ENCODE measurements around the gene AAMP.

AAMP gene

DNA sequence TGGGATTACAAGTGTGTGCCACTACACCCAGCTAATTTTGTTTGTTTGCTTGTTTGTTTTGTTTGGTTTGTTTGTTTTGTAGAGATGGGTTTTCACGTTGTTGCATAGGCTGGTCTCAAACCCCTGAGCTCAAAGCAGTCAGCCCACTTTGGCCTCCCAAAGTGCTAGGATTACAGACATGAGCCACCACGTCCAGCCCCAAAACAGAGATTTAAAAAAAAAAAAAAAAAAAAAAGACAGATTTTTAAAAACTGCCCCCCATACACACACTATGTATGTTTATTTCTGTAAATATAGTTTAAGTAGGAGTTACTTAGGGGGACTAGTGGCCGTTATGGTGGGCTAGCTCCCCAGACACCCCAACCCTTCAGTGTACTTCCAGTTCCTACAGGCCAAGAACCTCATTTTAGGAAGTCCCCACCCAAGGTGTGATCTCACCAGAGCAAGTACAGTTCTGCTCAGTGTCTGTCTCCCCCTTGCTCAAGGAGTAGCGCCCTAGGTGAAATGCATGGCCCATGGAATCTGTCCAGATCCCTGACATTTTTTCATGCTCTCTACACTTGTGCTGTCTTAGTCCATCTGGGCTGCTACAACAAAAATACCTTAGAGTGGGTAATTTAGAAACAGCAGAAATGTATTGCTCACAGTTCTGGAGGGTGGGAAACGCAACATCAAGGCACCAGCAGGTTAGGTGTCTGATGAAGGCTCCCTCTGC lies 23.9 kb upstream of the AAMP start:
- DNase-seq: no peak

DNA sequence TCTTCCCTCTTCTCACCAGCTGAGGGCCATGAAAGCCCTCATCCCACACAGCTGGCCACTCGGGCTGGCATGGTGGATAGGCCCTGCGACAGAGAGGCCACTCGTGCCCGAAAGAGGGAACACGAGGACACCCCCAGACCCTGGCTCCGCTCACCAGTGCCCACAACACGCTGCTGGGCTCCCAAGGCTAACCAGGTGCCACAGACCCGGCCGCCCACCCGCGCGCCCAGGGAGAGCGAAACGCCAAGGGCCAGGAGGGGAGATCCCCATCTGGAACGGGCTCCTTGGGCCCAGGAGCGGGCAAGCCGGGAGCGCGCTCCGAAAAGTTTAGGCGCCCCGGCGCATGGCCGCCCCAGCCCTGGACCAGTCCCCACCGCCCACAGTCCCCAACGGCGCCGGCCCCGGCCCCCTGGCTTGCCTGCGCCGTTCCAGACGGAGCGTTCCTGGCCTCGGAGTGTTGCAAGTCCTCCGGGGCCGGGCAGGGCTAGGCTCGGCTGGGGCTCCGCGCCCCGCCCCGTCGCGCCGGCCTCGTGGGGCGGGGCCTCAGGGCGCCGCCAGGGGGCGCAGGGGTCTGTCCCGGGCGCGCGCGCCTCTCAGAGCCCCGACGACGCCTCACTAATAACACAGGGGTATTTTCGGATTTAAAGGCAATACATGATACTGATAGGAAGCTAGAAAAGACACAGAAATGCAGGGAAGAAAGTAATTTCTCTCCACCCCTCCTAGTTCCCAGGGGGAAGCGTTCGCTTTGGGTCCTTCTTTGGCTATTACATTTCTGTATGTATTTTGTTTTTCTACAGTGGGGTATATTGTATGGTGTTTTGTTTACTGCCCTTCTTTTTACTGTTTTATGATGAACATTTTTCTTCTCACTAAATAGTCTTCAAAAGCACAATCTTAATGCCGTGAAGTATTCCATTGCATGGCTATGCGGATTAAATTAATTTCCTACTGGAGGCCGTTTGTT lies 22.4 kb upstream of the AAMP start, which contains the start of gene TMBIM1:
TSS of gene TMBIM1 (minus strand) at position 456 of the 967 bp plus-strand sequence. CDS start 10,362 bp downstream, outside the sequence.
- DNase-seq: no peak

GRCh38 chr2:218291318-218292047 lies 21.5 kb upstream of the AAMP start:
- no peak for DNase-seq

- DNase-seq: no peak
Observed at GRCh38 chr2:218290316-218291261, 20.7 kb upstream of the AAMP start.

- DNase-seq: no peak
Observed at GRCh38 chr2:218289639-218290315, 19.8 kb upstream of the AAMP start.

- DNase-seq: no peak
Observed at GRCh38 chr2:218286570-218287459, 16.9 kb upstream of the AAMP start.

DNA sequence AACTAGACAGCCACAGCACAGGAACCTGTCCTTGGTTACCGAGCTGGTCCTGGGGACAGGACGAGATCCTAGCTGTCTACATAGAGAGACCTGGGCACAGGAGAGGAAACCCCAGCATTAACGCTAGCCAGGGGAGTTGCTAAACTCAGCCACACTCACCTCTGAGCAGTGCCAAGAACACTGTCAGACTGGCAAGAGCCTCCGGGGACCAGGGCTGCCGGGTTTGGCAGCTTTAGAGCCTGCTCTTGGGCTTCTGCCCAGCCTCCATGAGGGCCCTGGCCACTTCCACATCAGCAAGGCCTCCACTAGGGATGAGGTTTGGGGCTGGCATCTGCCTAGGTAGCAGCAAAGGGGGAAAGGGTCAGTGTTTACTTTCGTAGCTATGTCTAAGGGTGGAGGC lies 15.7 kb upstream of the AAMP start:
- no peak for DNase-seq

DNA sequence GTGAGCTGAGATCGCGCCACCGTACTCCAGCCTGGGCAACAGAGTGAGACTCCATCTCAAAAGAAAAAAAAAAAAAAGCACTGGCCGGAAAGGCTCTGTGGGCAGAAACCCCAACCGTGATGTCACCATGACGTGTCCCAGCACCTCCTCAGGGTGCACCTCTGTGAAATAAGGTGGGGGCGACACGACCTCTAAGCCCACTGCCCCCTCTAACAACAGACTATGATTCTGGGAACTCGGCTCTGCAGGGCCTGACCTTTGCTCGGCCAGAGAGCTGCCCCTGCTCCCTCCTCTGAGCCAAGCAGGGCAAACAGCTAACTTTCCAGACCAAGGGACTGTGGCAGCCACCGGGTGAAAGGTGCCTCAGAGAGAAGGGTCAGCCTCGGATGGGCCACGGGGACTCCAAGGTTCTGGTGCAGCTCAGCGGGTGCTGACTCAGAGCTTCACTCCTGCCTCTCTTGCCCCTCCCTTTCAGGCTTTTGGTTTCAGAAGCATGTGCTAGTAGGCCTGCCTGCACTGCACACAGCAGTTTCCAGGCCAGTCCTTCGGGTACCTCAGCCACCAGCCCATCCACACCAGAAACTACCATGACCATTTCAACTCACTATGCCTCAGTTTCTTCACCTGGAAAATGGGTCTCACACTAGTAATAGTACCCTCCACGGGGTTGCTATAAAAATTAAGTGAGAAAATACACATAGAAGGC lies 14.3 kb upstream of the AAMP start:
- DNase-seq: no peak

GRCh38 chr2:218282173-218282991 lies 12.4 kb upstream of the AAMP start:
- DNase-seq: no peak

DNA sequence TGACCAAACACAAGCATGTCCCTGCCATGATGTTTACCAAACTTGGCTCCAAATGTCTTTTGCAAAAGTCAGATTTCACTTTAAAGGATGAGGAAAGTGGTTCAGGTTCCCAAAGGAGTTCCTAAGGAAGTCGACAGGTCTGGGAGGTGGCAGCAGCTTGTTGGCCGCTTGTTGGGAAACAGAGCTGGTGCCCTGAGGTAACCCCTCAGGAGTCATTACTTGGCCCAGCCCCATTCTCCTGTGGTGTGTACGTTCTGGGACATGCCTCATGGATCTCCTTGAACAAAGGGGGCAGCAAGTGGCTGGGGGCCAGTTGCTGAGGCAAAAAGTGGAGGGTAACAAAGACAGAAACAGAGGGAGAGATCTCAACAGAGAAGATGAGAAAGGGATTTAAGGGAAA lies 11.5 kb upstream of the AAMP start:
- no peak for DNase-seq

GRCh38 chr2:218280260-218280870 lies 10.4 kb upstream of the AAMP start:
- no peak for DNase-seq

DNA sequence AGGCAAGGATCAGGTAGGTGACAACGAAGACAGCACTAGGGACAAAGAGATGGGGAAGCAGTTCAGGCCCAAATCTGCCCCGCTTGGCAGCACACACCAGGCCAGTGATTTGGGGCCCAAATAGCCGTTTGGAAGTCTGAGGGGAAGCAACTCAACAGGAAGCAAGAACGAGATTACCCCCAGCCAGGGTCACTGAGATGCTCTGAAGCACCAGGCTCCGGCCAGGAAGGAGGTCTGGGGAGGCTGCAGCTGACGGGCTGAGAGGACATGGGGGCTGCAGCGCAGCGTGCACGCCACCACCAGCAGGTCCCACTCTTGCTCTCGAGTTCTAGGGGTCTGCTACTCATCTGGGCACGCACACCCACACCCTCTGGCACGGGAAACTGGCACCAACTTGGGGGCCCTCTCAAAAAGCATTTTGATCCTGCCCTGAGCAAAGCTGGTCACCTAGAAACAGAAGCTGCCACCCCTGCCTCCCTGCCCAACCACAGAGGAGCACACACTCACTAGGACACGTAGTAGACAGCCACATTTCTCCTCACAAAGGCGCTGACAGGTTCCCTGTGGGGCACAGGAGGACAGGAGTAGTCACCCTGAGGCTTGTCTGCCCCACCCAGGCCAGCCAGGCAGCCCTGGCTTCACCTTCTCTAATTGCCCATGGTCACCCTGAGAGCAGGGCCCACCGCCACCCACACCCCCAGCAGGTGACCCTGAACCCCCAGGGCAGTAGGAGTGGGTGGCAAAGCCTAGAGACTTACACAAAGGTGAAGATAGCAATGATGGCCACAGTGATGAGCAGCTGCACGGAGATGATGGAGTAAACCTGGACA lies 8.8 kb upstream of the AAMP start:
- DNase-seq: no peak

DNA sequence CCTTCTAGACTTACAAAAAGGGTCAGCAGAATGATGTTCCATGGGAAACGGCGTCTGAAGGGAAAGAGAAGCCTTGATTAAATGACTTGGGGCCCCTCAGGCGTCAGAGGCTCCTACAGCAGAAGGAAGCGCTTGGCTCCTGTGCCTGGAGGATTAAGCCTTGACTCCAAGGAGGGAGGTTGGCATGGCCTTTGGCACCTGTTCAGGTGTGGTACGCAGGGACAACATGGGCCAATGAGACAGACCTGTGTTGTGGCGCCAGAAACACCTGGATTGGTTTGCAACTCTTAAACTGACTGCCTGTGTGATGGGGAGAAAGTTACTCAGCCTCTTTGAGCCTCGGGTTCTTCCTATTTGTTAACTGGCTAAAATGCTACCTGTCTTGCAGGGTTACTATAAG lies 8.0 kb upstream of the AAMP start:
- DNase-seq: no peak

DNA sequence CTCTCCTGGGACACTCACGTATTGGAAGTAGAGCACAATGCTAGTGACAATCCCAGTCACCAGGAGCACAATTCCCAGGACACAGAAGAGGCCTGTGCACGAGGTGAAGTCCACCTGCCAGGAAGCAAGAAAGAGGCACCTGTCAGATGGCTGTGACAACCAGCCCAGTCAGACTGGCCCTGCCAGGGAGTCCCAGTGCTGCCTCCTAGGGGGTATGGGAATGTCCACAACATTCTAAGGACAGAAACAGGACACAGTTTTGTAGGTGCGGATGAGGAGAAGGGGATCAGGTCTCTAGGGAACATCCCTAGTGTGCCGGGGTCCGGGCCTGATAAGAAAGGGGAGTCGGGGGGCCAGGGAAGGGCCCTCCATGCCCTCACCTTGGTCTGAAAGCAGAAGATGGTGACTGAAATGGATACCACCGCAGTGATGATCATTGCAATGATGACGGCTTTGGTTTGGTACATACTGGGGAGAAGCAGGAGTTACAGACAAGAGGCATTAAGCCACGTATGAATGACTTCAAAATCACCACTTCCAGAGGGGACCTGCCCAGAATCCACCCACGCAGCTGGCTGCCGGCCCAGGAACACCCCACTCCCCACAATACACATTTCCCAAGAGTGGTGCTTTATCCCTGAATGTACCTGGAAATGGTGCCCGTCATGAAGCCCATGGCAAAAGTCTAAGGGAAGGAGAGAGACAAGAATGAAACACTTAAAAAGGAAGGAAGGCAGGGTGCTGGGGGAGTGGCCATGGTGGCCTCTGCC lies 7.2 kb upstream of the AAMP start:
- DNase-seq: no peak

DNA sequence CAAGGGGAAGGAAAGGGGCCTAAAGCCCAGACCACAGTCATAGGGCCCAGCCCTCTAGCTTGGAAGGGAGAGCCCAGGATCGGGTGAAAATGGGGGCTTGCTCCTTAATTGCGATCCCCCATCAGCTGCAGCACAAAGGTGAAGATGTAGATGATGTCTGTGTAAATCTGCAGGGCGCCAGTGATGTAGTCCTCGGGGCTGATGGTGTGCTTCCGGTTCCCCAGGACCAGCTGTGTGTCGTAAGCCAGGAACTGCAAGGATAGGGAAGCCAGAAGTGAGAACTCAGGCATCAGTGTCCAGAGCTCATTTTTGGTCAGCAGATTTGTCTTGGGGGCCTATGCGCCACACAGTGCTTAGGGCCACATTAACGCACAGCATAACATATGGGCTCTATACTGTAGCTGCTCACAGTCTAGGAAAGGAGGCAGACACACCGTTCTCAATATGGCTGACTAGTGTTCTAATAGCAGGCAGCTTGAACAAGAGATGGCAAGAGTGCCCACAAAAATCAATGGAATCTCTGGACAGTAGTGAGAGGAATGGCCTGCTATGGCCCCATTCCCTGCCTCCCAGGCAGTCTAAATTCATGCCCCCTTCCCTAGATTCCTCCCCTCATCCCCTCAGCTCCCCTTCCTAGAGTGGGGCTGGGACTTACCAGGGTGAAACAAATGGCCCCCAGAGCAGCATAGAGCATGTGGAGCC lies 5.6 kb upstream of the AAMP start:
- DNase-seq: no peak

- DNase-seq: no peak
Observed at GRCh38 chr2:218274586-218274985, 4.6 kb upstream of the AAMP start.

All from DMS153 (cell line).